SK-N-SH treated with all-trans-retinoic acid at 6 μM for 48 hours (cell line): Measurements from ENCODE around the gene DCLK2.

Experiments used
- ATAC-seq: fragments of 200-7000 bp; cut with Tn5 transposase; 3 replicates; pipeline ENCODE4 v1.9.1; 2020; ENCODE audit warnings: mild to moderate bottlenecking, moderate library complexity
- ARNTL ChIP-seq: fragments of 450-650 bp; formaldehyde crosslinking; IDR thresholded peaks from 2 replicates; pipeline ENCODE4 v1.5.0; 2020; ENCODE audit warnings: low read depth, mild to moderate bottlenecking, moderate library complexity, borderline replicate concordance
- BACH2 ChIP-seq: fragments of 250-450 bp; sonication (Bioruptor Pico); IDR thresholded peaks from 2 replicates; pipeline ENCODE4 v1.9.0; 2021; ENCODE audit warnings: mild to moderate bottlenecking, borderline replicate concordance
- CREB5 ChIP-seq: fragments of 250-450 bp; sonication (Bioruptor Pico); IDR thresholded peaks from 2 replicates; pipeline ENCODE4 v1.5.1; 2020; ENCODE audit warnings: low read depth, mild to moderate bottlenecking, moderate library complexity
- CSDC2 ChIP-seq: fragments of 250-450 bp; sonication (Bioruptor Pico); IDR thresholded peaks from 2 replicates; pipeline ENCODE4 v1.5.0; 2020; ENCODE audit warnings: mild to moderate bottlenecking, moderate library complexity
- CSRNP3 ChIP-seq: fragments of 250-450 bp; sonication (Bioruptor Pico); IDR thresholded peaks from 2 replicates; pipeline ENCODE4 v1.5.1; 2021; ENCODE audit warnings: mild to moderate bottlenecking, moderate library complexity
- ESRRG ChIP-seq: fragments of 250-450 bp; sonication (Bioruptor Pico); IDR thresholded peaks from 2 replicates; pipeline ENCODE4 v1.6.1; 2021; ENCODE audit warnings: mild to moderate bottlenecking
- GLIS3 ChIP-seq: fragments of 250-450 bp; sonication (Bioruptor Pico); IDR thresholded peaks from 2 replicates; pipeline ENCODE4 v1.5.0; 2020; ENCODE audit warnings: mild to moderate bottlenecking, moderate library complexity
- ISL1 ChIP-seq: fragments of 250-450 bp; sonication (Bioruptor Pico); IDR thresholded peaks from 2 replicates; pipeline ENCODE4 v2.1.2; 2022; ENCODE audit warnings: mild to moderate bottlenecking, moderate library complexity
- PATZ1 ChIP-seq: fragments of 250-450 bp; sonication (Bioruptor Pico); IDR thresholded peaks from 2 replicates; pipeline ENCODE4 v1.8.0; 2020; ENCODE audit warnings: mild to moderate bottlenecking, moderate library complexity, borderline replicate concordance
- POU6F1 ChIP-seq: fragments of 250-450 bp; sonication (Bioruptor Pico); IDR thresholded peaks from 2 replicates; pipeline ENCODE4 v1.8.0; 2021; ENCODE audit warnings: low read depth, mild to moderate bottlenecking, moderate library complexity, borderline replicate concordance
- PPARA ChIP-seq: fragments of 250-450 bp; sonication (Bioruptor Pico); IDR thresholded peaks from 2 replicates; pipeline ENCODE4 v1.5.0; 2020; ENCODE audit warnings: mild to moderate bottlenecking, borderline replicate concordance
- RARB ChIP-seq: fragments of 250-450 bp; sonication (Bioruptor Pico); IDR thresholded peaks from 2 replicates; pipeline ENCODE4 v1.8.0; 2021; ENCODE audit warnings: mild to moderate bottlenecking, moderate library complexity
- SNAI2 ChIP-seq: fragments of 250-450 bp; sonication (Bioruptor Pico); IDR thresholded peaks from 2 replicates; pipeline ENCODE4 v1.5.0; 2020; ENCODE audit warnings: mild to moderate bottlenecking, moderate library complexity
- TCF4 ChIP-seq: fragments of 250-450 bp; sonication (Bioruptor Pico); IDR thresholded peaks from 2 replicates; pipeline ENCODE4 v1.8.0; 2021; ENCODE audit warnings: mild to moderate bottlenecking, moderate library complexity, borderline replicate concordance
- TOX ChIP-seq: fragments of 250-450 bp; sonication (Bioruptor Pico); IDR thresholded peaks from 2 replicates; pipeline ENCODE4 v1.8.0; 2021; ENCODE audit warnings: mild to moderate bottlenecking, moderate library complexity, borderline replicate concordance
- TSHZ2 ChIP-seq: fragments of 250-450 bp; sonication (Bioruptor Pico); IDR thresholded peaks from 2 replicates; pipeline ENCODE4 v1.5.0; 2020; ENCODE audit warnings: mild to moderate bottlenecking, moderate library complexity
- ZC3H10 ChIP-seq: fragments of 250-450 bp; sonication (Bioruptor Pico); IDR thresholded peaks from 2 replicates; pipeline ENCODE4 v1.5.1; 2021; ENCODE audit warnings: mild to moderate bottlenecking, moderate library complexity
- ZFP3 ChIP-seq: fragments of 250-450 bp; sonication (Bioruptor Pico); IDR thresholded peaks from 2 replicates; pipeline ENCODE4 v1.5.0; 2020; ENCODE audit warnings: mild to moderate bottlenecking, moderate library complexity
- ZNF565 ChIP-seq: fragments of 450-650 bp; formaldehyde crosslinking; conservative IDR thresholded peaks from 2 replicates; pipeline ENCODE4 v1.5.0; 2020; ENCODE audit warnings: low read depth, mild to moderate bottlenecking, moderate library complexity
- ZNF70 ChIP-seq: fragments of 450-650 bp; formaldehyde crosslinking; IDR thresholded peaks from 2 replicates; pipeline ENCODE4 v1.5.0; 2020; ENCODE audit warnings: mild to moderate bottlenecking, moderate library complexity
- ZNF8 ChIP-seq: fragments of 450-650 bp; formaldehyde crosslinking; IDR thresholded peaks from 2 replicates; pipeline ENCODE4 v1.5.0; 2020; ENCODE audit warnings: mild to moderate bottlenecking, moderate library complexity

The DCLK2 gene

GRCh38 chr4:150094676-150095075, 16.4 kb downstream of the DCLK2 start (continued):
- TF ChIP-seq POU6F1 (CRISPR knock-in tag) (no peak), ESRRG (CRISPR knock-in tag) (no peak), ZC3H10 (CRISPR knock-in tag) (no peak), ZNF565 (no peak), ZNF8 (no peak)

- TF ChIP-seq RARB (CRISPR knock-in tag) (no peak), ESRRG (CRISPR knock-in tag) (no peak), PATZ1 (no peak), ISL1 (CRISPR knock-in tag) (no peak), TSHZ2 (CRISPR knock-in tag) (no peak), CREB5 (CRISPR knock-in tag) (no peak), SNAI2 (CRISPR knock-in tag) (no peak), ZFP3 (no peak), BACH2 (CRISPR knock-in tag) (no peak), PPARA (CRISPR knock-in tag) (no peak), TOX (CRISPR knock-in tag) (no peak), ZC3H10 (CRISPR knock-in tag) (no peak), ZNF8 (no peak), ARNTL (CRISPR knock-in tag) (no peak), TCF4 (CRISPR knock-in tag) (no peak), CSDC2 (no peak), ZNF565 (no peak), ZNF70 (CRISPR knock-in tag) (no peak)
- ATAC-seq: no peak
Observed at GRCh38 chr4:150096625-150097024, 18.4 kb downstream of the DCLK2 start.

GRCh38 chr4:150098214-150098613, 20.0 kb downstream of the DCLK2 start:
- ATAC-seq: peak; percentile 72
- TF ChIP-seq GLIS3 (CRISPR knock-in tag) (no peak), CREB5 (CRISPR knock-in tag) (no peak), PATZ1 (no peak), RARB (CRISPR knock-in tag) (no peak), CSRNP3 (CRISPR knock-in tag) (no peak), TCF4 (CRISPR knock-in tag) (no peak), CSDC2 (no peak), ZC3H10 (CRISPR knock-in tag) (no peak), ZNF70 (CRISPR knock-in tag) (no peak), ZFP3 (no peak), POU6F1 (CRISPR knock-in tag) (no peak), SNAI2 (CRISPR knock-in tag) (no peak)
- TF ChIP-seq, all 23 proteins: peak for 0
